Stimulated activated CD8-positive, alpha-beta memory T cell treated with anti-CD3 and anti-CD28 coated beads, Interleukin-15, amount 100 ng/mL, for 4 hours (primary cell): ENCODE results near the gene ELSPBP1.
"Not testable (repeated sequence)": the region's sequence is repeated elsewhere in the genome, so short reads cannot be mapped to it uniquely, and the experiment has no call there.

Experiments used
- DNase-seq, 2 donors: peaks; one replicate each; pipeline ENCODE4 v3.0.0-alpha.2; 2020; ENCODE audit warnings: low read depth in 2 of 2

Gene ELSPBP1

GRCh38 chr19:47994209-47994802 lies at the start of gene ELSPBP1:
Gene ELSPBP1 (plus strand): TSS chr19:47994632. CDS start chr19:48008668, 14,036 bp downstream.
- no peak for DNase-seq

GRCh38 chr19:47949852-47950521 lies 44.4 kb upstream of the ELSPBP1 start:
- DNase-seq = not testable (repeated sequence)

- not testable (repeated sequence) for DNase-seq
These were observed 42.3 kb upstream of the ELSPBP1 start for GRCh38 chr19:47952132-47952531.

- DNase-seq = not testable (repeated sequence)
These were observed 38.5 kb upstream of the ELSPBP1 start for GRCh38 chr19:47955936-47956335.

- no peak for DNase-seq
These were observed 20.9 kb upstream of the ELSPBP1 start for GRCh38 chr19:47973529-47973928.

GRCh38 chr19:47991191-47991808 lies 3.1 kb upstream of the ELSPBP1 start:
- DNase-seq = no peak

GRCh38 chr19:47992070-47992469 lies 2.4 kb upstream of the ELSPBP1 start, which contains the start of gene BSPH1:
Gene BSPH1 (minus strand): TSS chr19:47992170. CDS start chr19:47992081, 89 bp downstream.
- DNase-seq = no peak

- no peak for DNase-seq
These were observed 1.8 kb downstream of the ELSPBP1 start for GRCh38 chr19:47996230-47996727.

GRCh38 chr19:47998800-47999199 lies 4.4 kb downstream of the ELSPBP1 start:
- DNase-seq = no peak

GRCh38 chr19:48000846-48001245 lies 6.4 kb downstream of the ELSPBP1 start:
- DNase-seq = no peak

GRCh38 chr19:48004236-48004635 lies 9.8 kb downstream of the ELSPBP1 start:
- no peak for DNase-seq

GRCh38 chr19:48006762-48007161 lies 12.3 kb downstream of the ELSPBP1 start:
- DNase-seq = no peak

GRCh38 chr19:48010932-48011758 lies 16.7 kb downstream of the ELSPBP1 start:
- DNase-seq = no peak

GRCh38 chr19:48020686-48021085 lies 26.3 kb downstream of the ELSPBP1 start:
- no peak for DNase-seq

- DNase-seq = no peak
These were observed 28.6 kb downstream of the ELSPBP1 start for GRCh38 chr19:48023011-48023410.

GRCh38 chr19:48023518-48023917 lies 29.1 kb downstream of the ELSPBP1 start:
- DNase-seq = no peak

- DNase-seq = no peak
These were observed 31.0 kb downstream of the ELSPBP1 start for GRCh38 chr19:48025480-48025879.

- DNase-seq = no peak
These were observed 35.0 kb downstream of the ELSPBP1 start for GRCh38 chr19:48029431-48029830.

GRCh38 chr19:48030073-48030472 lies 35.6 kb downstream of the ELSPBP1 start:
- DNase-seq = no peak

GRCh38 chr19:48033604-48034003 lies 39.2 kb downstream of the ELSPBP1 start:
- DNase-seq = no peak

- no peak for DNase-seq
These were observed 42.3 kb downstream of the ELSPBP1 start for GRCh38 chr19:48036765-48037164.
